Fibroblast of the aortic adventitia (primary cell): ENCODE measurements around the gene TRIM59. TPM values are rescaled to one million over a fixed set of nuclear protein-coding genes. Genes with fewer than 3 reads are reported as not detected.

Experiments
- DNase-seq: peaks from one replicate; pipeline ENCODE4 v3.0.0-alpha.2; 2010; ENCODE audit warnings: low read depth
- H3K4me3 ChIP-seq: 2 replicates; pipeline ENCODE4 v1.5.1; 2011; ENCODE audit warnings: low read depth, mild to moderate bottlenecking, control low read depth, low read length, moderate library complexity
- total RNA-seq: library from RNA; depleted of rRNA; stranded (reverse); fragments of >200 nt; gene quantifications from 2 replicates; pipeline ENCODE4 v1.2.3, GENCODE V29; 2012; ENCODE audit warnings: low replicate concordance
- TF ChIP-seq, protein P1 (sequence below): IDR thresholded peaks from 2 replicates; pipeline ENCODE4 v1.5.1; 2011; ENCODE audit warnings: mild to moderate bottlenecking, low read length, control low read depth, inconsistent platforms; ENCODE audit not compliant: insufficient read depth

TRIM59 gene, protein sequence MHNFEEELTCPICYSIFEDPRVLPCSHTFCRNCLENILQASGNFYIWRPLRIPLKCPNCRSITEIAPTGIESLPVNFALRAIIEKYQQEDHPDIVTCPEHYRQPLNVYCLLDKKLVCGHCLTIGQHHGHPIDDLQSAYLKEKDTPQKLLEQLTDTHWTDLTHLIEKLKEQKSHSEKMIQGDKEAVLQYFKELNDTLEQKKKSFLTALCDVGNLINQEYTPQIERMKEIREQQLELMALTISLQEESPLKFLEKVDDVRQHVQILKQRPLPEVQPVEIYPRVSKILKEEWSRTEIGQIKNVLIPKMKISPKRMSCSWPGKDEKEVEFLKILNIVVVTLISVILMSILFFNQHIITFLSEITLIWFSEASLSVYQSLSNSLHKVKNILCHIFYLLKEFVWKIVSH
- 16.5 and 47.8 TPM in 2 replicates for total RNA-seq

DNA sequence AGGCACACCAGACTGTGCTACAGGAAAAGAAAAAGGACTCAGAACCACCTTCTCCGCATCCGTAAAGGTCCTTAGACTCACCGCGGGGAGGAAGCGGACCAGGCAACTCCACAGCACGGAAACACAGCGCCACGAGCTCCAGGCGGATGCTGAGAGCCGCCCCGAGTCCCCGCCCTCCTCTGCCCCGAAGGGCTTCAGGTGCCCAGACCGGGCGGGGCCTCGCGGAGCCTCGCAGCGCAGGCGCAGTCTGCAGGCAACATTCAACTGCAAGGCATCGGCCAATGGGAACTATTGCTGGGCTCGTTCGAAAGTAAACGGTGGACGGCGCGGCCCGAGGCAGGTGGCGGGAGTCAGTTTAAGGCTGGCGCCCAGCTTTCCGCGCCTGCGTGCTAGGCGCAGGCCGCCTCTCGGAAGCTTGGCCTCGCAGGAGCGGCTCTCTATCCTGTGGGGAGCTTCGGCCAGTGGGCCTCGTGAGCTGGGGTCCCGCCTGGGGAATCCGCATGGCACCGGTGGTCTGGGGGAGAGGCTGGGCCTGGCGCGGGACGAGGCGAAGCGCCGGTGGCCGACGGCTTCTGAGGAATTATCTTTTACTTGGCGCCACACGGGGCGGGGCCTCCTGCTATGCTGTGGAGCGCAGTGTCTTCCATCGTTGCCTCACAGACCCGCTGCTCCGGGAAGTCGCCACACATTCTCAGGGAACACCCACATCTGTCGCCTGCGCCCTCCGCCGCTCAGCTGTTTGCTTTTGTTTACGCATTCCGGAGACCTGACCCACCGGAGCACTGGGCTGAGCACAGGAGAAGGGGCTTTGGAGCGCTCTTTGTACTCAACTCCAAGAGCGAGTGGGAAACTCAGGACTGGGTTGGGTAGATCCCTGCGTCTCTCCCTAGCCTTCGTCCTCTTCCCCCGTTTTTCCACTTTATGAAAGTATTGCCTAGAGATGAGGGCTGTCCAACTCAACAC lies at the start of gene TRIM59:
Gene TRIM59, minus strand, starts transcription at position 151 of the 963 bp plus-strand sequence. CDS start 10,603 bp downstream, outside the sequence.
- peak within 1 kb of the TSS; percentile 94 for H3K4me3 ChIP-seq
- peak; percentile 97 for DNase-seq
- TF ChIP-seq, protein P1, sequence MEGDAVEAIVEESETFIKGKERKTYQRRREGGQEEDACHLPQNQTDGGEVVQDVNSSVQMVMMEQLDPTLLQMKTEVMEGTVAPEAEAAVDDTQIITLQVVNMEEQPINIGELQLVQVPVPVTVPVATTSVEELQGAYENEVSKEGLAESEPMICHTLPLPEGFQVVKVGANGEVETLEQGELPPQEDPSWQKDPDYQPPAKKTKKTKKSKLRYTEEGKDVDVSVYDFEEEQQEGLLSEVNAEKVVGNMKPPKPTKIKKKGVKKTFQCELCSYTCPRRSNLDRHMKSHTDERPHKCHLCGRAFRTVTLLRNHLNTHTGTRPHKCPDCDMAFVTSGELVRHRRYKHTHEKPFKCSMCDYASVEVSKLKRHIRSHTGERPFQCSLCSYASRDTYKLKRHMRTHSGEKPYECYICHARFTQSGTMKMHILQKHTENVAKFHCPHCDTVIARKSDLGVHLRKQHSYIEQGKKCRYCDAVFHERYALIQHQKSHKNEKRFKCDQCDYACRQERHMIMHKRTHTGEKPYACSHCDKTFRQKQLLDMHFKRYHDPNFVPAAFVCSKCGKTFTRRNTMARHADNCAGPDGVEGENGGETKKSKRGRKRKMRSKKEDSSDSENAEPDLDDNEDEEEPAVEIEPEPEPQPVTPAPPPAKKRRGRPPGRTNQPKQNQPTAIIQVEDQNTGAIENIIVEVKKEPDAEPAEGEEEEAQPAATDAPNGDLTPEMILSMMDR: no peak

DNA sequence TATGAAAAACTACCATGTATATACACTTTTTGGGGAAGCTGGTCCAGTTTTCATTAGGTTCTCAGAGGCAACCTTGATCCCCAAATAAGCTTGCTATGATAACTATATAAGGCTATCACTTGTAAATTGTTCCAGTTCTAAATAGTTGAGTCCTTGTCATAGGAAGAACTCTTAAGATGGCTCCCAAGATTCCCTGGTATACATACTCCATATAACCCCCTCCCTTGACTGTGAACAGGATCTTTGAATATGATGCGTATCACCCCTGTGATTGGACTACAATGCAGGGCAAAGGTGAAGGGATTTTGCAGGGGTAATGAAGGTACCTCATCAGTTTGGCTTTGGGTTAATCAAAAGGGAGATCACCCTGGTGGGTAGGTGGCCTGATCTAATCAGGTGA lies 48.6 kb upstream of the TRIM59 start:
- no peak for DNase-seq
- H3K4me3 ChIP-seq: no peak overlapping the region
- TF ChIP-seq, protein P1: no peak

DNA sequence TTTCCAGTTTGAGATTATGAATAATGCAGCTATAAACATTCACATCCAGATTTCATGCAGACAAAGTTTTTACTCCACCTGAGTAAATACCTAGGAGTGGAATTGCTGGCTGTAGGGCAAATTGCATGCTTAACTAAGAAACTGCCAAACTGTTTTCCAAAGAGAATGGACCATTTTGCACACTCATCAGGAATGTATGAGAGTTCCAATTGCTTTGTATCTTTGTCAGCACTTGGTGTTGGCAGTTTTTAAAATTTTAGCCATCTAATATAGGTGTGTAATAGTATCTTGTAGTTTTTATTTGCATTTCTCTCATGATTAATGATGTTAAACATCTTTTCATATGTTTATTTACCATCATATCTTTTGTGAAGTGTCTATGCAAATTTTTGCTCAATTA lies 40.6 kb upstream of the TRIM59 start:
- TF ChIP-seq, protein P1: no peak
- no peak overlapping the region for H3K4me3 ChIP-seq
- no peak for DNase-seq

DNA sequence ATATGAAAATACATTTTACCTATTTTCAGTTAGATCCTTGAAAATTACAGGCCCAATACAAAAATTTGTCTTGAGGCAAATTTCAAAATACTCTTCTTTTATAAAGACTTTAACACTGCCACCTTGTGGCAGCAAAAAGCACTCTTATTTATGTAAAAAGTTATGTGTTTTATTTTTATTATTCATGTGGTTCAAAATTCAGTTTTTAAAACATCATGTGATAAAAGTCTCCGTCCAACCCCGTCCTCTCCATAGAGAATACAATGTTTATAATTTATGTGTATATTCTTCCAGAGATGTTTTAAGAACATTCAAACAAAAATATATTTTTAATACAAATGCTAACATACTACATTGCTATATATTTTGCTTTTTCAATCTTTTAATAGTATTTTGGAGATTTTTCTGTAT lies 36.9 kb upstream of the TRIM59 start:
- DNase-seq: peak; percentile 72
- H3K4me3 ChIP-seq: no peak overlapping the region
- TF ChIP-seq, protein P1: peak; percentile 49

DNA sequence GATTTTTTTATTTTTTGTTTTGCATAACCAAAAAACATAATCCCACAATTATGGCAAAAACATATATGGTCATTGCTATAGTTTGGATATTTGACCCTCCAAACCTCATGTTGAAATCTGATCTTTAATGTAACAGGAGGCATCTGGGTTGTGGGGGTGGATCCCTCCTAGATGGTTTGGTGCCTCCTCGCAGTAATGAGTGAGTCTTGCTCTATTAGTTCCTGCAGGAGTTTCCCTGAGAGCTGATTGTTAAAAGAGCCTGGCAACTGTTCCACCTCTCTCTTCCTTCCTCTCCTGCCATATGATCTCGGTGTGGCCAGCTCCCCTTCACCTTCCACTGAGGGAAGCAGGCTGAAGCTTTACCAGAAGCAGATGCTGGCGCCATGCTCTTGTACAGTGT lies 33.2 kb upstream of the TRIM59 start:
- no peak for DNase-seq
- H3K4me3 ChIP-seq: no peak overlapping the region
- TF ChIP-seq, protein P1: no peak

DNA sequence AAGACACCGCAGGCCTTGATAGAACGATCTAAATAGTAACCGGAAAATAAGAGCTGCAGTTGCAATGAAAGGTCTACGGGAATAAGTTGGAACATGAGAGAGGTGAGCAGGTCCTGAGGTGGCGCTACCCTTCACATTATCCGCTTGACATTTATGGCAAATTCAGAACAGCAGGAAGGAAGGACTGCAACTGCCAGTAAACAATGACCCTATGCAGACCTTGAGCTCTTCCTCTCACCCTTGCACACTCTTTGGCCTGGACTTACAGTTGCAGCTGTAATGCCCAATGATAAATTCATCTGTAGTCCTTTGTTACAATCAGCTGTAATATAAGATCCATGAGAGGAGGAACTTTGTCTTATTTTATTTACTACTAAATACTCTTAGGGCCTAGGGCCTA lies 32.3 kb upstream of the TRIM59 start:
- TF ChIP-seq, protein P1: no peak
- H3K4me3 ChIP-seq: no peak overlapping the region
- no peak for DNase-seq
